NT2/D1 (cell line): ENCODE measurements around the gene BMPER.

Experiments used
- DNase-seq: peaks from one replicate; pipeline ENCODE4 v3.0.0-alpha.2; 2011; ENCODE audit warnings: low read depth, low spot score
- H3K27me3 ChIP-seq: 2 replicates; pipeline ENCODE4 v1.6.0; 2011; ENCODE audit warnings: mild to moderate bottlenecking; ENCODE audit not compliant: insufficient read length, insufficient read depth
- H3K36me3 ChIP-seq: 2 replicates; pipeline ENCODE4 v1.6.1; 2011; ENCODE audit warnings: mild to moderate bottlenecking, low read length, mixed read lengths; ENCODE audit not compliant: insufficient read depth, insufficient read length
- H3K4me1 ChIP-seq: 2 replicates; pipeline ENCODE4 v1.5.1; 2011; ENCODE audit not compliant: insufficient read depth, insufficient read length
- H3K4me3 ChIP-seq: 2 replicates; pipeline ENCODE4 v1.5.1; 2011; ENCODE audit warnings: low read depth; ENCODE audit not compliant: insufficient read length
- H3K9ac ChIP-seq: 2 replicates; pipeline ENCODE4 v1.6.0; 2011; ENCODE audit warnings: low read depth; ENCODE audit not compliant: insufficient read length
- H3K9me3 ChIP-seq: 2 replicates; pipeline ENCODE4 v1.5.1; 2011; ENCODE audit warnings: mild to moderate bottlenecking, low read length; ENCODE audit not compliant: insufficient read depth
- SUZ12 ChIP-seq: IDR thresholded peaks from 2 replicates; pipeline ENCODE4 v1.6.1; 2011; ENCODE audit not compliant: insufficient read length, insufficient read depth; ENCODE audit errors: extremely low read depth
- YY1 ChIP-seq: IDR thresholded peaks from 2 replicates; pipeline ENCODE4 v1.6.1; 2011; ENCODE audit not compliant: insufficient read length, insufficient read depth
- ZNF274 ChIP-seq: IDR thresholded peaks from 2 replicates; pipeline ENCODE4 v1.6.1; 2011; ENCODE audit warnings: mild to moderate bottlenecking, low read depth, low read length

The BMPER gene

GRCh38 chr7:33918438-33919143 is 13.3 kb downstream of the BMPER start:
- H3K9ac ChIP-seq: no peak overlapping the region
- H3K9me3 ChIP-seq: no peaks in the 10 kb centered on the region
- H3K4me1 ChIP-seq: no peaks in the 10 kb centered on the region
- no peak for TF ChIP-seq SUZ12
- no peak for TF ChIP-seq YY1
- no peak for TF ChIP-seq ZNF274
- DNase-seq: peak; percentile 32
- no peaks in the 10 kb centered on the region for H3K27me3 ChIP-seq
- no peak overlapping the region for H3K4me3 ChIP-seq
- no peaks in the 10 kb centered on the region for H3K36me3 ChIP-seq

GRCh38 chr7:33919449-33919848 is 14.1 kb downstream of the BMPER start:
- TF ChIP-seq YY1 (no peak), ZNF274 (no peak), SUZ12 (no peak)
- Histone ChIP-seq H3K4me3 (no peak overlapping the region), H3K4me1 (no peaks in the 10 kb centered on the region), H3K9me3 (no peaks in the 10 kb centered on the region), H3K36me3 (no peaks in the 10 kb centered on the region), H3K27me3 (no peaks in the 10 kb centered on the region), H3K9ac (no peak overlapping the region)
- DNase-seq: no peak

DNA sequence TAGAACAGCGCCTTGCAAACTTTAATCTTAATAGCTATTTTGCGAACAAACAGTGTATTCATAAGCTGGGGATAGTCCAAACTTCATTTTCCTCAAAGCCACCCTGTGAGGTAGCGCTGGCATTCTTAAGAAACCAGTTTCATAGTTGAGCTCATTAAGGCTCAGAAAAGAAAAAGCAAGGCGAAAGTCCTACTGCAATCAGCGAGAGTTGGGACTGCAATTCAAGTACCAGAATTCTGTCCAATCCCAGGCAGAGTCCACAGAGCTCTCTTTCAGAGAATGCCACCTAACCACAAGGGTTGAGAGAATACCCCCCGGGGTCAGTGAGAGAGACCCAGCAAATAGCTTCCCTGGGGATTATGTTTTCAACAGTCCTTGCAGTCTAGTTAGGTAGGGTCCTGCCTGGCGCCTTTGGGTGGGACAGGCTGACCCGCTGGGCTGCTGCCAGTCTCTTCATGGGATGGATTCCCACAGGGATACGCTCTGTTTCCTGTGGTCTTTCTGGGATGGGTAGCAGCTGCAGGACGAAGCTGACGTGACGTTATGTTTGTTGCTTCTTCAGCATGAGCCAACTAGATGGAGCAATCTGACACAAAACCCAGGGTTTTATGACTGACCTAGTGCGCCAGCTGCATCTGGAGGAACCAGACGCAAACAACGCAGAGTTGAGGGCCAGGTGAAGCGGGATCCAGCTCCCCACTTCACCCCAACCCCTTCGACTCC is 16.0 kb downstream of the BMPER start:
- H3K4me3 ChIP-seq: no peak overlapping the region
- H3K27me3 ChIP-seq: no peaks in the 10 kb centered on the region
- no peak for TF ChIP-seq YY1
- H3K9me3 ChIP-seq: no peaks in the 10 kb centered on the region
- no peaks in the 10 kb centered on the region for H3K4me1 ChIP-seq
- no peak overlapping the region for H3K9ac ChIP-seq
- H3K36me3 ChIP-seq: no peaks in the 10 kb centered on the region
- no peak for DNase-seq

GRCh38 chr7:33922820-33923219 is 17.5 kb downstream of the BMPER start:
- Histone ChIP-seq H3K9ac (no peak overlapping the region), H3K4me1 (no peaks in the 10 kb centered on the region), H3K9me3 (no peaks in the 10 kb centered on the region), H3K27me3 (no peaks in the 10 kb centered on the region), H3K4me3 (no peak overlapping the region), H3K36me3 (no peaks in the 10 kb centered on the region)
- DNase-seq: no peak
- TF ChIP-seq SUZ12 (no peak), ZNF274 (no peak), YY1 (no peak)

- no peaks in the 10 kb centered on the region for H3K36me3 ChIP-seq
- H3K9me3 ChIP-seq: no peaks in the 10 kb centered on the region
- DNase-seq: no peak
- H3K27me3 ChIP-seq: no peaks in the 10 kb centered on the region
- H3K9ac ChIP-seq: no peak overlapping the region
- no peak overlapping the region for H3K4me3 ChIP-seq
- H3K4me1 ChIP-seq: no peaks in the 10 kb centered on the region
- TF ChIP-seq ZNF274 (no peak), YY1 (no peak), SUZ12 (no peak)
Observed at GRCh38 chr7:33923440-33924229, 18.3 kb downstream of the BMPER start.

GRCh38 chr7:33926535-33926934 is 21.2 kb downstream of the BMPER start:
- Histone ChIP-seq H3K9ac (no peak overlapping the region), H3K4me3 (no peak overlapping the region), H3K9me3 (no peaks in the 10 kb centered on the region), H3K27me3 (no peaks in the 10 kb centered on the region), H3K4me1 (no peaks in the 10 kb centered on the region), H3K36me3 (no peaks in the 10 kb centered on the region)
- TF ChIP-seq SUZ12 (no peak), ZNF274 (no peak), YY1 (no peak)
- DNase-seq: no peak

- DNase-seq: no peak
- Histone ChIP-seq H3K9me3 (no peaks in the 10 kb centered on the region), H3K27me3 (no peaks in the 10 kb centered on the region), H3K9ac (no peak overlapping the region), H3K4me3 (no peak overlapping the region), H3K4me1 (peaks cover 2% of the 10 kb centered on the region), H3K36me3 (no peaks in the 10 kb centered on the region)
- TF ChIP-seq YY1 (no peak), ZNF274 (no peak), SUZ12 (no peak)
Observed at GRCh38 chr7:33928986-33929385, 23.6 kb downstream of the BMPER start.
